ENCODE data around the gene PAXX. TPM values are rescaled to one million over a fixed set of nuclear protein-coding genes. Genes with fewer than 3 reads are reported as not detected.

The PAXX gene
- total RNA-seq, 3 donors from 2014 or later (not counting 1 experiment from before 2014, with no cell fraction given) = 161 to 188 (median 161) TPM

DNA sequence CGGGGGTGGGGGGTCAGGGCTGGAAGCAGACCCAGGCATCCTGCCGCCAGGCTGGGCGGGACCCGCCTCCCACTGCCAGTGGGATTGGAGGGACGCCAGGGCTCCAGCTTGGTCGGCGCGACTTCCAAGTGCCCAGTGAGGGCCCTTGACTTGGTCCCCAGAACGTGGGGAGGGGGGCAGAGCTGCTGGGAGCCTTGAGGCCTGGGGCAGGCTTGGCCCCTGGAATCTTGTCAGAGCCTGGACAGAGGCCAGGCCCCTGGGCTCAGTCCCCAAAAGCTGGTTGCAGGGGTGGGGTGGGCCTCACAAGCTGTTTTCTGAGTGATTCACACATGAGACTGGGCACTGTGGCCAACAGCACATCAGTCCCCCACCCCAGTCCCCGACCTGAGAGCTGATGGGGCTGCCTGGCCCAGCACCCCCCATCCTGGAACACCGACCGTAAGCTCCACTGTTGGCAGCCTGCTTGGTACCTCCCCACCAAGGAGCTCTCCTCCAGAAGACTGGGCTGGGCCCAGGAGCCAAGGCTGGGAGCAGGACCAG lies 3.6 kb downstream of the PAXX start:
- Mint-ChIP-seq H3K27ac (peak overlapping the region; percentile 97 to 99), H3K4me3 (peak overlapping the region; percentile 96), H3K9me3 (no peaks in the 10 kb centered on the region), H3K36me3 (no peaks in the 10 kb centered on the region), H3K27me3 (ENCODE audit: low read depth in 2 of 2) (no peaks in the 10 kb centered on the region), H3K4me1 (peaks cover 35 to 75% of the 10 kb centered on the region in 2 donors)
- TF ChIP-seq, protein P1, sequence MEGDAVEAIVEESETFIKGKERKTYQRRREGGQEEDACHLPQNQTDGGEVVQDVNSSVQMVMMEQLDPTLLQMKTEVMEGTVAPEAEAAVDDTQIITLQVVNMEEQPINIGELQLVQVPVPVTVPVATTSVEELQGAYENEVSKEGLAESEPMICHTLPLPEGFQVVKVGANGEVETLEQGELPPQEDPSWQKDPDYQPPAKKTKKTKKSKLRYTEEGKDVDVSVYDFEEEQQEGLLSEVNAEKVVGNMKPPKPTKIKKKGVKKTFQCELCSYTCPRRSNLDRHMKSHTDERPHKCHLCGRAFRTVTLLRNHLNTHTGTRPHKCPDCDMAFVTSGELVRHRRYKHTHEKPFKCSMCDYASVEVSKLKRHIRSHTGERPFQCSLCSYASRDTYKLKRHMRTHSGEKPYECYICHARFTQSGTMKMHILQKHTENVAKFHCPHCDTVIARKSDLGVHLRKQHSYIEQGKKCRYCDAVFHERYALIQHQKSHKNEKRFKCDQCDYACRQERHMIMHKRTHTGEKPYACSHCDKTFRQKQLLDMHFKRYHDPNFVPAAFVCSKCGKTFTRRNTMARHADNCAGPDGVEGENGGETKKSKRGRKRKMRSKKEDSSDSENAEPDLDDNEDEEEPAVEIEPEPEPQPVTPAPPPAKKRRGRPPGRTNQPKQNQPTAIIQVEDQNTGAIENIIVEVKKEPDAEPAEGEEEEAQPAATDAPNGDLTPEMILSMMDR (IDR thresholded peaks at IDR 0.05) = no peak
- peaks cover 89% of the 10 kb centered on the region for H3K4me1 ChIP-seq (ENCODE audit: control insufficient read depth, insufficient read depth, low read length)
- peak overlapping the region; percentile 96 for H3K27ac ChIP-seq (ENCODE audit: low read length)
- H3K4me3 ChIP-seq (ENCODE audit: low read length) = peak overlapping the region; percentile 55
- H3K9me3 ChIP-seq (ENCODE audit: control insufficient read depth, insufficient read depth, low read length) = no peaks in the 10 kb centered on the region
- no peaks in the 10 kb centered on the region for H3K27me3 ChIP-seq (ENCODE audit: control insufficient read depth, insufficient read depth, low read length)
- DNase-seq (no peak), ATAC-seq (no peak)
- 60% methylated on average over 12 of the region's 12 CpGs for WGBS (ENCODE audit: insufficient coverage)
- peaks cover 16% of the 10 kb centered on the region for H3K36me3 ChIP-seq (ENCODE audit: control insufficient read depth, insufficient read depth, low read length)
- intact Hi-C loops (cut with micrococcal nuclease) = loop anchor here (5.0 kb wide), 1 partner anchor 149 kb away; the partner anchor contains the start of gene PHPT1

- Histone ChIP-seq H3K4me3 (ENCODE audit: low read length) (peak within 1 kb of the TSS; percentile 55), H3K4me1 (ENCODE audit: control insufficient read depth, insufficient read depth, low read length) (peaks cover 90% of the 10 kb centered on the region), H3K27me3 (ENCODE audit: control insufficient read depth, insufficient read depth, low read length) (no peaks in the 10 kb centered on the region), H3K36me3 (ENCODE audit: control insufficient read depth, insufficient read depth, low read length) (peaks cover 16% of the 10 kb centered on the region), H3K27ac (ENCODE audit: low read length) (peak within 1 kb of the TSS; percentile 96), H3K9me3 (ENCODE audit: control insufficient read depth, insufficient read depth, low read length) (no peaks in the 10 kb centered on the region)
- intact Hi-C loops (cut with micrococcal nuclease) = loop anchor here (5.0 kb wide), 1 partner anchor 149 kb away; the partner anchor contains the start of gene PHPT1
- 11% methylated on average over 34 of the region's 35 CpGs for WGBS (ENCODE audit: insufficient coverage)
- H3K4me3 Mint-ChIP-seq = peak within 1 kb of the TSS; percentile 96
- peaks cover 33 to 67% of the 10 kb centered on the region in 2 donors for H3K4me1 Mint-ChIP-seq
- H3K36me3 Mint-ChIP-seq = no peaks in the 10 kb centered on the region
- no peaks in the 10 kb centered on the region for H3K27me3 Mint-ChIP-seq (ENCODE audit: low read depth in 2 of 2)
- DNase-seq (peak; percentile 67 to 81), ATAC-seq (peak; percentile 11 to 24 (median 16))
- peak within 1 kb of the TSS; percentile 97 to 99 for H3K27ac Mint-ChIP-seq
- H3K9me3 Mint-ChIP-seq = no peaks in the 10 kb centered on the region
- TF ChIP-seq, protein P1 (IDR thresholded peaks at IDR 0.05) = no peak
Measured at GRCh38 chr9:136996361-136997292, 4.4 kb downstream of the PAXX start, which contains the start of gene CLIC3. Gene CLIC3, minus strand, starts transcription at chr9:136996568. Its CDS starts 25 bp downstream, at chr9:136996543.

DNA sequence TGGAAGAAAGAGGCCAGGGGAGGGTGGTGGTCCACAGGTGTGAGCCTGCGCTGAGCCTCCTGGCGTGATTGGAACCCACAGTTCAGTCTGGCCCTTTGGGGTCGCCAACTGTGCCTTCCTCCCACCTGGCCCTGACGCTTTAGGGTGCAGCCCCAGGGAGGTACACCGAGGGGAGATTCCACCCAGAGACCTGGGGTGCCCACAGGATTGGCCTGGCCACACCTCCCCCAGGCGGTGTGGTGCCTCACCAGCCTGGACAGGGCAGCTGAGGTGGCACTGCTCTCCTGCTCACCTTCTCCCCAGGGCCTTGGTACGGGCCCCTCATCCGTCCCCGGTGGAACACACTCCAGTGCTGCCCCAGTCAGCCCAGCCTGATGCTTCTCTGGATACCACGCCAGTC lies 5.1 kb downstream of the PAXX start:
- Mint-ChIP-seq H3K9me3 (no peaks in the 10 kb centered on the region), H3K36me3 (no peaks in the 10 kb centered on the region), H3K27me3 (ENCODE audit: low read depth in 2 of 2) (no peaks in the 10 kb centered on the region), H3K27ac (peak overlapping the region; percentile 97 to 99), H3K4me3 (peak overlapping the region; percentile 96), H3K4me1 (peaks cover 33 to 65% of the 10 kb centered on the region in 2 donors)
- peak overlapping the region; percentile 96 for H3K27ac ChIP-seq (ENCODE audit: low read length)
- no peaks in the 10 kb centered on the region for H3K9me3 ChIP-seq (ENCODE audit: control insufficient read depth, insufficient read depth, low read length)
- H3K36me3 ChIP-seq (ENCODE audit: control insufficient read depth, insufficient read depth, low read length) = peaks cover 16% of the 10 kb centered on the region
- peak in 1 of 2 donors; percentile 51 for DNase-seq
- 33% methylated on average over 10 of the region's 10 CpGs for WGBS (ENCODE audit: insufficient coverage)
- no peaks in the 10 kb centered on the region for H3K27me3 ChIP-seq (ENCODE audit: control insufficient read depth, insufficient read depth, low read length)
- peak overlapping the region; percentile 55 for H3K4me3 ChIP-seq (ENCODE audit: low read length)
- intact Hi-C loops (cut with micrococcal nuclease) = loop anchor here (5.0 kb wide), 1 partner anchor 150 kb away; the partner anchor contains the start of gene PHPT1
- peak; percentile 1 to 7 (median 3) for ATAC-seq
- TF ChIP-seq, protein P1 (IDR thresholded peaks at IDR 0.05) = no peak
- peaks cover 95% of the 10 kb centered on the region for H3K4me1 ChIP-seq (ENCODE audit: control insufficient read depth, insufficient read depth, low read length)

All from natural killer cell (primary cell).